IPS DF 4.7 (cell line): ENCODE data around the gene TTC7B.

Experiments
- DNase-seq: peaks from one replicate; pipeline ENCODE4 v3.0.0-alpha.2; 2013; ENCODE audit warnings: low spot score; ENCODE audit errors: extremely low read depth

Gene TTC7B

GRCh38 chr14:90561920-90562319 is 254.3 kb downstream of the TTC7B start:
- no peak for DNase-seq

GRCh38 chr14:90560991-90561390 is 255.2 kb downstream of the TTC7B start:
- DNase-seq: no peak

GRCh38 chr14:90560558-90560957 is 255.7 kb downstream of the TTC7B start:
- DNase-seq: no peak

GRCh38 chr14:90559811-90560492 is 256.3 kb downstream of the TTC7B start:
- DNase-seq: no peak

- no peak for DNase-seq
Measured at GRCh38 chr14:90558983-90559590, 257.1 kb downstream of the TTC7B start.

- DNase-seq: no peak
Measured at GRCh38 chr14:90558041-90558982, 257.9 kb downstream of the TTC7B start.

- no peak for DNase-seq
Measured at GRCh38 chr14:90557516-90557915, 258.7 kb downstream of the TTC7B start.

- no peak for DNase-seq
Measured at GRCh38 chr14:90556666-90557450, 259.4 kb downstream of the TTC7B start.

GRCh38 chr14:90556012-90556477 is 260.2 kb downstream of the TTC7B start:
- no peak for DNase-seq

GRCh38 chr14:90555126-90556011 is 260.9 kb downstream of the TTC7B start:
- DNase-seq: no peak

GRCh38 chr14:90554341-90554740 is 261.9 kb downstream of the TTC7B start:
- no peak for DNase-seq

GRCh38 chr14:90553921-90554336 is 262.3 kb downstream of the TTC7B start:
- DNase-seq: no peak

- DNase-seq: no peak
Measured at GRCh38 chr14:90553298-90553920, 262.8 kb downstream of the TTC7B start.

- no peak for DNase-seq
Measured at GRCh38 chr14:90552465-90553297, 263.5 kb downstream of the TTC7B start.

- no peak for DNase-seq
Measured at GRCh38 chr14:90551733-90552464, 264.3 kb downstream of the TTC7B start.

GRCh38 chr14:90551070-90551704 is 265.0 kb downstream of the TTC7B start:
- DNase-seq: no peak

- no peak for DNase-seq
Measured at GRCh38 chr14:90549794-90550641, 266.2 kb downstream of the TTC7B start.
